CD4-positive, alpha-beta T cell treated with Interleukin-6 at 100 ng/mL for 8 hours (primary cell): ENCODE measurements around the gene SCAF11.
A peak's percentile ranks its signal among the peaks of the same experiment; 100 is the strongest.
"Not testable (repeated sequence)": the region's sequence is repeated elsewhere in the genome, so short reads cannot be mapped to it uniquely, and the experiment has no call there.

Experiments
- DNase-seq: peaks from one replicate; pipeline ENCODE4 v3.0.0-alpha.2; 2020; ENCODE audit warnings: mixed read lengths, low spot score

SCAF11 gene, protein sequence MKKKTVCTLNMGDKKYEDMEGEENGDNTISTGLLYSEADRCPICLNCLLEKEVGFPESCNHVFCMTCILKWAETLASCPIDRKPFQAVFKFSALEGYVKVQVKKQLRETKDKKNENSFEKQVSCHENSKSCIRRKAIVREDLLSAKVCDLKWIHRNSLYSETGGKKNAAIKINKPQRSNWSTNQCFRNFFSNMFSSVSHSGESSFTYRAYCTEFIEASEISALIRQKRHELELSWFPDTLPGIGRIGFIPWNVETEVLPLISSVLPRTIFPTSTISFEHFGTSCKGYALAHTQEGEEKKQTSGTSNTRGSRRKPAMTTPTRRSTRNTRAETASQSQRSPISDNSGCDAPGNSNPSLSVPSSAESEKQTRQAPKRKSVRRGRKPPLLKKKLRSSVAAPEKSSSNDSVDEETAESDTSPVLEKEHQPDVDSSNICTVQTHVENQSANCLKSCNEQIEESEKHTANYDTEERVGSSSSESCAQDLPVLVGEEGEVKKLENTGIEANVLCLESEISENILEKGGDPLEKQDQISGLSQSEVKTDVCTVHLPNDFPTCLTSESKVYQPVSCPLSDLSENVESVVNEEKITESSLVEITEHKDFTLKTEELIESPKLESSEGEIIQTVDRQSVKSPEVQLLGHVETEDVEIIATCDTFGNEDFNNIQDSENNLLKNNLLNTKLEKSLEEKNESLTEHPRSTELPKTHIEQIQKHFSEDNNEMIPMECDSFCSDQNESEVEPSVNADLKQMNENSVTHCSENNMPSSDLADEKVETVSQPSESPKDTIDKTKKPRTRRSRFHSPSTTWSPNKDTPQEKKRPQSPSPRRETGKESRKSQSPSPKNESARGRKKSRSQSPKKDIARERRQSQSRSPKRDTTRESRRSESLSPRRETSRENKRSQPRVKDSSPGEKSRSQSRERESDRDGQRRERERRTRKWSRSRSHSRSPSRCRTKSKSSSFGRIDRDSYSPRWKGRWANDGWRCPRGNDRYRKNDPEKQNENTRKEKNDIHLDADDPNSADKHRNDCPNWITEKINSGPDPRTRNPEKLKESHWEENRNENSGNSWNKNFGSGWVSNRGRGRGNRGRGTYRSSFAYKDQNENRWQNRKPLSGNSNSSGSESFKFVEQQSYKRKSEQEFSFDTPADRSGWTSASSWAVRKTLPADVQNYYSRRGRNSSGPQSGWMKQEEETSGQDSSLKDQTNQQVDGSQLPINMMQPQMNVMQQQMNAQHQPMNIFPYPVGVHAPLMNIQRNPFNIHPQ (N-terminal part only)

GRCh38 chr12:45990468-45991283, at the start of gene SCAF11:
Gene SCAF11, minus strand, starts transcription at chr12:45990574. Its CDS starts 26,407 bp downstream, at chr12:45964167.
- DNase-seq = peak; percentile 100

- not testable (repeated sequence) for DNase-seq
Observed at GRCh38 chr12:46037066-46037465, 46.7 kb upstream of the SCAF11 start.

DNA sequence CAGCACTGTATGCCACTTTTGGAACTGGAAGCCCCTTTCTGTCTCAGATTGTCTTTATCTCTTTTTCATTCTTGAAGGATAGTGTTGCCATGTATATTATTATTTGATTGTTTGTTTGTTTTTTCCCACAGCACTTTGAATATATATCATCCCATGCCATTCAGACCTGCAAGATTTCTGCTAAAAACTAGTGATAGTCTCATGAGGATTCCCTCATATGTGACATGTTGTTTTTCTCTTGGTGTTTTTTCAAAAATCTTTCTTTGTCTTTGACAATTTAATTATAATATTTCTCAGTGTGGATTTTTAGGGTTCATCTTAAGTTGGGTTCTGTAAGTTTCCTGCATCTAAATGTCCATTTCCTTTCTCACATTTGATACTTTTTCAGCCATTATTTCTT, 36.8 kb upstream of the SCAF11 start:
- DNase-seq = no peak

- no peak for DNase-seq
Observed at GRCh38 chr12:46024099-46024498, 33.7 kb upstream of the SCAF11 start.

- no peak for DNase-seq
Observed at GRCh38 chr12:46020768-46021167, 30.4 kb upstream of the SCAF11 start.

- not testable (repeated sequence) for DNase-seq
Observed at GRCh38 chr12:46018712-46019111, 28.3 kb upstream of the SCAF11 start.

- DNase-seq = not testable (repeated sequence)
Observed at GRCh38 chr12:46017866-46018375, 27.5 kb upstream of the SCAF11 start.

- no peak for DNase-seq
Observed at GRCh38 chr12:46005823-46006222, 15.4 kb upstream of the SCAF11 start.

DNA sequence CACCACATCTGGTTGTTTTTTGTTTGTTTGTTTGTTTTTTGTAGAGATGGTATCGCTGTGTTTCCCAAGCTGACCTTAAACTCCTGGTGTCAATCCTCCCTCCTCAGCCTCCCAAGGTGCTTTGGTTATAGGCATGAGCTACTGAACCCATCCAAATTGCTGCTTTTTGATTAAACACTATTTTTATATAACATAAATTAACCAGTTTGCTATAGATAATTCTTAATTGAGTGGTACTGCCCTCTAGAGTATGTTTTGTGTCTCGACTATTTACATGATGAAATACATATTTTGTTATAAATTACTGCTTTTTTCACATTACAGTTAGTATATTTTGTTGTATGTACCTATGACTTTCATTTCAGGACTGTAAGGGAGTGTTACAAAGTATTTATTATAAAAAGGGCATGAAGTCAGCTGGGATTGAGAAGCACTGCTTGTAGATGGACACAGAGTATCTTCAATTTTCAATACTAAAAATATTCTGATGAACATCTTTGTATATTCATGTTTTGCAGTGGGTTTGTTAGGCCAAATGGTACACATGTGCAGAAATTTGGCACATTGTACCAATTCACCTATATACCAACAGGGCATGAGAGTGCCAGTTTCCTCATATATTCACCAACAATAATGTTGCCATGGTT, 14.9 kb upstream of the SCAF11 start:
- DNase-seq = no peak

- no peak for DNase-seq
Observed at GRCh38 chr12:46004715-46005114, 14.3 kb upstream of the SCAF11 start.

- not testable (repeated sequence) for DNase-seq
Observed at GRCh38 chr12:46000076-46000475, 9.7 kb upstream of the SCAF11 start.

- DNase-seq = no peak
Observed at GRCh38 chr12:45994736-45995135, 4.4 kb upstream of the SCAF11 start.

GRCh38 chr12:45991284-45992249, 1.2 kb upstream of the SCAF11 start:
- peak; percentile 65 for DNase-seq

DNA sequence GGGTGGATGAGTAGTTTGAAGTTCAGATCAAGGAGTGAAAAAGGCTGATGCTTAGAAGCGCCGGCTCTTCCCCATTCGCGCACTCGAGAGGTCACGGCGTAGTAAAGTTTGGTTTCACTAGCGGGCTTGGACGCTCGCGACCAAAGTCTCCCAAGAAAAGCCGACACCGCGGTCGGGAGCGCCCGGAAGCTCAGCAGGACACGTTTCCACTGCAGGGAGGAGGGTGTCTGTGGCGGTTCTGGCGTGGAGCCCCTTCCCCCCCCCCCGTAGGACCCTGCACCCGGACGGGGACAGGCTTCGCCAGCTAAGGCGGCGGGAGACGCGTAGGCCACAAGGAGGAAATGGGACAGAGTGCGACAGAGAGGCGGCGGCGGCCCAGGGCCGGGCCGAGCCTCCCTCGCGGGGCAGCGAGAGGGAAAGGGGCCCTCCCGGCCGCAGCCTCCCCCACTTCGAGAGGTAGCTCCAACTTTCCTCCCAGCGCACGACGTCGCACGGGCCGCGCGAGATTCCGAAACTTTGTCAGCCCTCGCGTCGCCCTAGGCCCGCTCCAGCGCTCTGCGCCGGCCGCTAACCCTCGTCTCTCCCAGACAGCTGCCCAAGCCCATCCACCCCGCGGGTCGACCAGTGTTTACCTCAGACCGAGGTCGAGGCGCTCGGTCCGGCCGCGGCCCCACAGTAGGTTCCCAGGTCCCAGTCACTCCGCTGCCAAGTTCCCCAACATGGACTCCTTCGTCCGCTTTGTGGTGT, 480 bp downstream of the SCAF11 start:
- peak; percentile 48 for DNase-seq

- no peak for DNase-seq
Observed at GRCh38 chr12:45989287-45989686, 1.1 kb downstream of the SCAF11 start.

- DNase-seq = no peak
Observed at GRCh38 chr12:45988264-45988663, 2.1 kb downstream of the SCAF11 start.

GRCh38 chr12:45987340-45987727, 3.0 kb downstream of the SCAF11 start:
- no peak for DNase-seq

DNA sequence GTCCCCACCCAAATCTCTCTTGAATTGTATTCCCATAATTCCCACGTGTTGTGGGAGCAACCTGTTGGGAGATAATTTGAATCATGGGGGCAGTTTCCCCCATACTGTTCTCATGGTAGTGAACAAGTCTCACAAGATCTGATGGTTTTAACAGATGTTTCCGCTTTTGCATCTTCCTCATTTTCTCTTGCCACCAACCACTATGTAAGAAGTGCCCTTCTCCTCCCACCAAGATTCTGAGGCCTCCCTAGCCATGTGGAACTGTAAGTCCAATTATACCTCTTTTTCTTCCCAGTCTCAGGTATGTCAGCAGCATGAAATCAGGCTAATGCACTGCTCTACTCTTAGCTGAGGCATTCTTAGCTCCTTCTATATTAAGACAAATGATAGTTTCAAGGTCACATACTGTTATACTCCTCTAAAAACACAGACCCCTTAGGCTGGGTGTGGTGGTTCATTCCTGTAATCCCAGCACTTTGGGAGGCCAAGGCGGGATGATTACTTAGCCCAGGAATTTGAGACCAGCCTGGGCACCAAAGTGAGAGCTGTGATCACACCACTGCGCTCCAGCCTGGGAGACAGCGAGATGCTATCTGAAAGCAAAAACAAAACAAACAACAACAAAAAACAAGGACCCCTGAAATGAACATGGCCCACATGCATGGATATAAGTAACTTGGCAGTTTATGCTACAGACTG, 3.6 kb downstream of the SCAF11 start:
- DNase-seq = no peak
